WTC11 (cell line): ENCODE measurements around the gene TUBA3C. TPM values are rescaled to one million over a fixed set of nuclear protein-coding genes. Genes with fewer than 3 reads are reported as not detected.

Source experiments
- ATAC-seq: fragments of 200-7000 bp; cut with Tn5 transposase; 2 replicates; pipeline ENCODE4 v1.10.0; 2021; ENCODE audit warnings: mild to moderate bottlenecking, moderate library complexity
- CTCF ChIA-PET: fragments of 300-600 bp; sonication (Branson Sonifier 250); formaldehyde crosslinking; loops from one replicate; lab custom pipeline; 2021; ENCODE audit warnings: antibody characterized with exemption; lab: Charles Lee
- POLR2A ChIA-PET: fragments of 350-600 bp; sonication (Branson Sonifier 250); formaldehyde crosslinking; loops from one replicate; lab custom pipeline; 2021; ENCODE audit warnings: antibody characterized with exemption; lab: Charles Lee
- DNase-seq: peaks from one replicate; pipeline ENCODE4 v3.0.0; 2021; ENCODE audit warnings: low spot score
- H3K27ac Mint-ChIP-seq: 2 replicates; pipeline ENCODE4 v1.8.0; 2021; ENCODE audit warnings: mixed read lengths
- H3K27me3 Mint-ChIP-seq: 2 replicates; pipeline ENCODE4 v1.8.0; 2021; ENCODE audit warnings: low read depth, mild to moderate bottlenecking, moderate library complexity, mixed read lengths
- H3K36me3 Mint-ChIP-seq: 2 replicates; pipeline ENCODE4 v1.8.0; 2021; ENCODE audit warnings: mixed read lengths
- H3K4me1 Mint-ChIP-seq: 2 replicates; pipeline ENCODE4 v1.8.0; 2022; ENCODE audit warnings: mixed read lengths
- H3K4me3 Mint-ChIP-seq: 2 replicates; pipeline ENCODE4 v1.8.0; 2021; ENCODE audit warnings: mild to moderate bottlenecking, moderate library complexity, mixed read lengths
- H3K9me3 Mint-ChIP-seq: 2 replicates; pipeline ENCODE4 v1.8.0; 2021; ENCODE audit warnings: mixed read lengths
- ATF1 ChIP-seq: sonication (generic); formaldehyde crosslinking; IDR thresholded peaks from 2 replicates; pipeline ENCODE4 v1.8.1; 2023; ENCODE audit warnings: mild to moderate bottlenecking, moderate library complexity, missing genetic modification reagents
- CREB1 ChIP-seq: sonication (generic); formaldehyde crosslinking; IDR thresholded peaks from 2 replicates; pipeline ENCODE4 v1.8.0; 2023; ENCODE audit warnings: mild to moderate bottlenecking, missing genetic modification reagents
- CREM ChIP-seq: sonication (generic); formaldehyde crosslinking; IDR thresholded peaks from 2 replicates; pipeline ENCODE4 v1.8.1; 2022; ENCODE audit warnings: mild to moderate bottlenecking, missing genetic modification reagents, moderate library complexity
- EMX1 ChIP-seq: fragments of 250-450 bp; sonication (Bioruptor Pico); IDR thresholded peaks from 2 replicates; pipeline ENCODE4 v1.8.0; 2021; ENCODE audit warnings: mild to moderate bottlenecking
- FOXP1 ChIP-seq: sonication (generic); formaldehyde crosslinking; IDR thresholded peaks from 2 replicates; pipeline ENCODE4 v1.8.0; 2022; ENCODE audit warnings: missing genetic modification reagents, mild to moderate bottlenecking, moderate library complexity, borderline replicate concordance
- GRHL2 ChIP-seq: fragments of 250-450 bp; sonication (Bioruptor Pico); IDR thresholded peaks from 2 replicates; pipeline ENCODE4 v1.8.0; 2022; ENCODE audit warnings: mild to moderate bottlenecking, moderate library complexity; ENCODE audit not compliant: insufficient replicate concordance, severe bottlenecking
- KAT7 ChIP-seq: sonication (generic); formaldehyde crosslinking; IDR thresholded peaks from 2 replicates; pipeline ENCODE4 v1.8.1; 2023; ENCODE audit warnings: missing genetic modification reagents, mild to moderate bottlenecking, borderline replicate concordance
- MYBL2 ChIP-seq: sonication (generic); formaldehyde crosslinking; IDR thresholded peaks from 2 replicates; pipeline ENCODE4 v1.8.1; 2023; ENCODE audit warnings: mild to moderate bottlenecking, moderate library complexity, missing genetic modification reagents
- SP1 ChIP-seq: sonication (generic); formaldehyde crosslinking; conservative IDR thresholded peaks from 2 replicates; pipeline ENCODE4 v1.8.1; 2022; ENCODE audit warnings: missing genetic modification reagents
- TEAD1 ChIP-seq: sonication (generic); formaldehyde crosslinking; IDR thresholded peaks from 2 replicates; pipeline ENCODE4 v1.8.0; 2022; ENCODE audit warnings: mild to moderate bottlenecking, missing genetic modification reagents
- ZBTB21 ChIP-seq: sonication (generic); formaldehyde crosslinking; IDR thresholded peaks from 2 replicates; pipeline ENCODE4 v1.8.1; 2023; ENCODE audit warnings: mild to moderate bottlenecking, missing genetic modification reagents, borderline replicate concordance
- ZNF232 ChIP-seq: sonication (generic); formaldehyde crosslinking; IDR thresholded peaks from 2 replicates; pipeline ENCODE4 v1.8.0; 2022; ENCODE audit warnings: mild to moderate bottlenecking, missing genetic modification reagents
- total RNA-seq: library from RNA; stranded (reverse); gene quantifications from 3 replicates; pipeline ENCODE4 v1.2.3, GENCODE V29; 2021
- TF ChIP-seq, protein P1 (sequence below): sonication (generic); formaldehyde crosslinking; IDR thresholded peaks from 2 replicates; pipeline ENCODE4 v1.8.1; 2023; ENCODE audit warnings: mild to moderate bottlenecking, missing genetic modification reagents
- TF ChIP-seq, protein P2 (sequence below): sonication (generic); formaldehyde crosslinking; IDR thresholded peaks from 2 replicates; pipeline ENCODE4 v1.8.1; 2022; ENCODE audit warnings: mild to moderate bottlenecking, missing genetic modification reagents, moderate library complexity, borderline replicate concordance
- TF ChIP-seq, protein P3 (sequence below): fragments of 250-450 bp; sonication (Bioruptor Pico); IDR thresholded peaks from 2 replicates; pipeline ENCODE4 v1.9.0; 2021; ENCODE audit warnings: moderate library complexity, mild to moderate bottlenecking, inconsistent platforms, borderline replicate concordance
- TF ChIP-seq, protein P4 (sequence below): fragments of 250-450 bp; sonication (Bioruptor Pico); IDR thresholded peaks from 2 replicates; pipeline ENCODE4 v1.9.0; 2021; ENCODE audit warnings: mild to moderate bottlenecking, borderline replicate concordance
- TF ChIP-seq, protein P5 (sequence below): fragments of 250-450 bp; sonication (Bioruptor Pico); IDR thresholded peaks from 2 replicates; pipeline ENCODE4 v2.1.2; 2022; ENCODE audit warnings: mild to moderate bottlenecking, moderate library complexity
- TF ChIP-seq, protein P6 (sequence below): sonication (generic); formaldehyde crosslinking; IDR thresholded peaks from 2 replicates; pipeline ENCODE4 v1.8.0; 2023; ENCODE audit warnings: mild to moderate bottlenecking, missing genetic modification reagents
- TF ChIP-seq, protein P7 (sequence below): sonication (generic); formaldehyde crosslinking; IDR thresholded peaks from 2 replicates; pipeline ENCODE4 v1.8.1; 2022; ENCODE audit warnings: mild to moderate bottlenecking, moderate library complexity, missing genetic modification reagents

Gene TUBA3C
- total RNA-seq, 1 experiment from 2014 or later: not detected

DNA sequence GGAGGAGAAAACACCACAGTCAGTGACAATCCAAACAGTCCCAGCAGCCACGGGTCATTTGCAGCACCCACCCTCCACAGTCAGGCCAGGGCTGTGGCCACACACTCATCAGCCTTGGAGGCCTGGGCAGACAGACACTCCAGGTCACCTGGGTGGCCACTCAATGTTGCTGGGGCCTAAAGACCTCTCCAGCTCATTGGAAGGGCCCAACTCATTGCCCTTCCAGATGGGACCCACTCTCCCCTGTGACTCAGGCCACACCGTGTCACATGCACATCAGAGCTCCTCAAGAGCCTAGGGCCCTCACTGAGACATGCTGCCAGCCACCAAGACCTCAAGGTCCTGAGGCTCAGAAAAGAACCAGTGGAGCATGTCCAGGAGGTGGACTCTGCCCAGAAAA lies 22.4 kb downstream of the TUBA3C start:
- no peak overlapping the region for H3K4me3 Mint-ChIP-seq
- peaks cover 59% of the 10 kb centered on the region for H3K36me3 Mint-ChIP-seq
- DNase-seq (no peak), ATAC-seq (no peak)
- peaks cover 23% of the 10 kb centered on the region for H3K27me3 Mint-ChIP-seq
- ChIA-PET CTCF (no interaction called here), POLR2A (no interaction called here)
- H3K27ac Mint-ChIP-seq: no peak overlapping the region
- TF ChIP-seq SP1 (CRISPR knock-in tag) (no peak), ZNF232 (CRISPR knock-in tag) (no peak), CREM (CRISPR knock-in tag) (no peak)
- TF ChIP-seq, protein P1, sequence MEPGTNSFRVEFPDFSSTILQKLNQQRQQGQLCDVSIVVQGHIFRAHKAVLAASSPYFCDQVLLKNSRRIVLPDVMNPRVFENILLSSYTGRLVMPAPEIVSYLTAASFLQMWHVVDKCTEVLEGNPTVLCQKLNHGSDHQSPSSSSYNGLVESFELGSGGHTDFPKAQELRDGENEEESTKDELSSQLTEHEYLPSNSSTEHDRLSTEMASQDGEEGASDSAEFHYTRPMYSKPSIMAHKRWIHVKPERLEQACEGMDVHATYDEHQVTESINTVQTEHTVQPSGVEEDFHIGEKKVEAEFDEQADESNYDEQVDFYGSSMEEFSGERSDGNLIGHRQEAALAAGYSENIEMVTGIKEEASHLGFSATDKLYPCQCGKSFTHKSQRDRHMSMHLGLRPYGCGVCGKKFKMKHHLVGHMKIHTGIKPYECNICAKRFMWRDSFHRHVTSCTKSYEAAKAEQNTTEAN (CRISPR knock-in tag): no peak
- no peaks in the 10 kb centered on the region for H3K4me1 Mint-ChIP-seq
- H3K9me3 Mint-ChIP-seq: peaks cover 52% of the 10 kb centered on the region

DNA sequence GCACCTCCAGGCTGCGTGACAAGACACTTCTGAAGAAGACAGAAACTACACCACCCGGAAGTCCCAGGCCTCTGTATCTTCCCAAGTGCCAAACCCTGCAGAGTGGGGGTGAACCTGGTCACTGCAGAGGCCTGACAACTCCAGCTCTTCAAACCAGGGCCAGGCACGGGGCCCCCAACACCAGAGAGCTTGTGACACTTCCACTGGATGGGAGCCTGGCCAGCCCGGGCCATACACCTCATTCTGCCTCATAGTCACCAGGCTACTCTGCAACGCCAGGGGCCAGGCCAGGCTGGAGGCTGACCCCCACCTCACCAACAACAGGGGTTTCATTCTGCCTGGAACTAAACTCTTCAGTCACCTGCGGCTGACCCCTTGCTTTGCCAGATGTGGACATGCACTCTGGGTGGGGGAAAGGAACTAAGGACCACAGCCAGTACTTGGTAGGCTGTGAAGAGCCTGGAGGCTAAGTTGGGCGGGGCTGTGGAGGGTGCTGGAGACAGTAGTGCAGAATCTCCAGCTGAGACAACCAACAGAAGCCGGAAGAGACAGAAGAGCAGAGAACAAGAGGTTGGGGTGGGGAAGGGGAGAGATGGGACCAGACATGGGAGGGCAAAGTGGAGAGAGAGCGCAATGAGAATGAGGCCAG lies 23.0 kb downstream of the TUBA3C start:
- DNase-seq: no peak
- no peak overlapping the region for H3K4me3 Mint-ChIP-seq
- H3K36me3 Mint-ChIP-seq: peaks cover 57% of the 10 kb centered on the region
- POLR2A ChIA-PET: no interaction called here
- peaks cover 49% of the 10 kb centered on the region for H3K9me3 Mint-ChIP-seq
- no peak overlapping the region for H3K27ac Mint-ChIP-seq
- TF ChIP-seq FOXP1 (no peak), TEAD1 (CRISPR knock-in tag) (no peak), KAT7 (CRISPR knock-in tag) (no peak), EMX1 (CRISPR knock-in tag) (no peak), ATF1 (CRISPR knock-in tag) (no peak), ZBTB21 (CRISPR knock-in tag) (no peak), MYBL2 (CRISPR knock-in tag) (no peak), CREB1 (CRISPR knock-in tag) (no peak), CREM (CRISPR knock-in tag) (no peak), GRHL2 (CRISPR knock-in tag) (no peak)
- TF ChIP-seq, protein P2, sequence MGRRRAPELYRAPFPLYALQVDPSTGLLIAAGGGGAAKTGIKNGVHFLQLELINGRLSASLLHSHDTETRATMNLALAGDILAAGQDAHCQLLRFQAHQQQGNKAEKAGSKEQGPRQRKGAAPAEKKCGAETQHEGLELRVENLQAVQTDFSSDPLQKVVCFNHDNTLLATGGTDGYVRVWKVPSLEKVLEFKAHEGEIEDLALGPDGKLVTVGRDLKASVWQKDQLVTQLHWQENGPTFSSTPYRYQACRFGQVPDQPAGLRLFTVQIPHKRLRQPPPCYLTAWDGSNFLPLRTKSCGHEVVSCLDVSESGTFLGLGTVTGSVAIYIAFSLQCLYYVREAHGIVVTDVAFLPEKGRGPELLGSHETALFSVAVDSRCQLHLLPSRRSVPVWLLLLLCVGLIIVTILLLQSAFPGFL: no peak
- TF ChIP-seq, protein P3, sequence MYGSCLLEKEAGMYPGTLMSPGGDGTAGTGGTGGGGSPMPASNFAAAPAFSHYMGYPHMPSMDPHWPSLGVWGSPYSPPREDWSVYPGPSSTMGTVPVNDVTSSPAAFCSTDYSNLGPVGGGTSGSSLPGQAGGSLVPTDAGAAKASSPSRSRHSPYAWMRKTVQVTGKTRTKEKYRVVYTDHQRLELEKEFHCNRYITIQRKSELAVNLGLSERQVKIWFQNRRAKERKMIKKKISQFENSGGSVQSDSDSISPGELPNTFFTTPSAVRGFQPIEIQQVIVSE (CRISPR knock-in tag): no peak
- TF ChIP-seq, protein P4, sequence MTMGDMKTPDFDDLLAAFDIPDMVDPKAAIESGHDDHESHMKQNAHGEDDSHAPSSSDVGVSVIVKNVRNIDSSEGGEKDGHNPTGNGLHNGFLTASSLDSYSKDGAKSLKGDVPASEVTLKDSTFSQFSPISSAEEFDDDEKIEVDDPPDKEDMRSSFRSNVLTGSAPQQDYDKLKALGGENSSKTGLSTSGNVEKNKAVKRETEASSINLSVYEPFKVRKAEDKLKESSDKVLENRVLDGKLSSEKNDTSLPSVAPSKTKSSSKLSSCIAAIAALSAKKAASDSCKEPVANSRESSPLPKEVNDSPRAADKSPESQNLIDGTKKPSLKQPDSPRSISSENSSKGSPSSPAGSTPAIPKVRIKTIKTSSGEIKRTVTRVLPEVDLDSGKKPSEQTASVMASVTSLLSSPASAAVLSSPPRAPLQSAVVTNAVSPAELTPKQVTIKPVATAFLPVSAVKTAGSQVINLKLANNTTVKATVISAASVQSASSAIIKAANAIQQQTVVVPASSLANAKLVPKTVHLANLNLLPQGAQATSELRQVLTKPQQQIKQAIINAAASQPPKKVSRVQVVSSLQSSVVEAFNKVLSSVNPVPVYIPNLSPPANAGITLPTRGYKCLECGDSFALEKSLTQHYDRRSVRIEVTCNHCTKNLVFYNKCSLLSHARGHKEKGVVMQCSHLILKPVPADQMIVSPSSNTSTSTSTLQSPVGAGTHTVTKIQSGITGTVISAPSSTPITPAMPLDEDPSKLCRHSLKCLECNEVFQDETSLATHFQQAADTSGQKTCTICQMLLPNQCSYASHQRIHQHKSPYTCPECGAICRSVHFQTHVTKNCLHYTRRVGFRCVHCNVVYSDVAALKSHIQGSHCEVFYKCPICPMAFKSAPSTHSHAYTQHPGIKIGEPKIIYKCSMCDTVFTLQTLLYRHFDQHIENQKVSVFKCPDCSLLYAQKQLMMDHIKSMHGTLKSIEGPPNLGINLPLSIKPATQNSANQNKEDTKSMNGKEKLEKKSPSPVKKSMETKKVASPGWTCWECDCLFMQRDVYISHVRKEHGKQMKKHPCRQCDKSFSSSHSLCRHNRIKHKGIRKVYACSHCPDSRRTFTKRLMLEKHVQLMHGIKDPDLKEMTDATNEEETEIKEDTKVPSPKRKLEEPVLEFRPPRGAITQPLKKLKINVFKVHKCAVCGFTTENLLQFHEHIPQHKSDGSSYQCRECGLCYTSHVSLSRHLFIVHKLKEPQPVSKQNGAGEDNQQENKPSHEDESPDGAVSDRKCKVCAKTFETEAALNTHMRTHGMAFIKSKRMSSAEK (CRISPR knock-in tag): no peak
- TF ChIP-seq, protein P5, sequence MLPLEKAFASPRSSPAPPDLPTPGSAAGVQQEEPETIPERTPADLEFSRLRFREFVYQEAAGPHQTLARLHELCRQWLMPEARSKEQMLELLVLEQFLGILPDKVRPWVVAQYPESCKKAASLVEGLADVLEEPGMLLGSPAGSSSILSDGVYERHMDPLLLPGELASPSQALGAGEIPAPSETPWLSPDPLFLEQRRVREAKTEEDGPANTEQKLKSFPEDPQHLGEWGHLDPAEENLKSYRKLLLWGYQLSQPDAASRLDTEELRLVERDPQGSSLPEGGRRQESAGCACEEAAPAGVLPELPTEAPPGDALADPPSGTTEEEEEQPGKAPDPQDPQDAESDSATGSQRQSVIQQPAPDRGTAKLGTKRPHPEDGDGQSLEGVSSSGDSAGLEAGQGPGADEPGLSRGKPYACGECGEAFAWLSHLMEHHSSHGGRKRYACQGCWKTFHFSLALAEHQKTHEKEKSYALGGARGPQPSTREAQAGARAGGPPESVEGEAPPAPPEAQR (CRISPR knock-in tag): no peak
- TF ChIP-seq, protein P6, sequence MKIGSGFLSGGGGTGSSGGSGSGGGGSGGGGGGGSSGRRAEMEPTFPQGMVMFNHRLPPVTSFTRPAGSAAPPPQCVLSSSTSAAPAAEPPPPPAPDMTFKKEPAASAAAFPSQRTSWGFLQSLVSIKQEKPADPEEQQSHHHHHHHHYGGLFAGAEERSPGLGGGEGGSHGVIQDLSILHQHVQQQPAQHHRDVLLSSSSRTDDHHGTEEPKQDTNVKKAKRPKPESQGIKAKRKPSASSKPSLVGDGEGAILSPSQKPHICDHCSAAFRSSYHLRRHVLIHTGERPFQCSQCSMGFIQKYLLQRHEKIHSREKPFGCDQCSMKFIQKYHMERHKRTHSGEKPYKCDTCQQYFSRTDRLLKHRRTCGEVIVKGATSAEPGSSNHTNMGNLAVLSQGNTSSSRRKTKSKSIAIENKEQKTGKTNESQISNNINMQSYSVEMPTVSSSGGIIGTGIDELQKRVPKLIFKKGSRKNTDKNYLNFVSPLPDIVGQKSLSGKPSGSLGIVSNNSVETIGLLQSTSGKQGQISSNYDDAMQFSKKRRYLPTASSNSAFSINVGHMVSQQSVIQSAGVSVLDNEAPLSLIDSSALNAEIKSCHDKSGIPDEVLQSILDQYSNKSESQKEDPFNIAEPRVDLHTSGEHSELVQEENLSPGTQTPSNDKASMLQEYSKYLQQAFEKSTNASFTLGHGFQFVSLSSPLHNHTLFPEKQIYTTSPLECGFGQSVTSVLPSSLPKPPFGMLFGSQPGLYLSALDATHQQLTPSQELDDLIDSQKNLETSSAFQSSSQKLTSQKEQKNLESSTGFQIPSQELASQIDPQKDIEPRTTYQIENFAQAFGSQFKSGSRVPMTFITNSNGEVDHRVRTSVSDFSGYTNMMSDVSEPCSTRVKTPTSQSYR: no peak
- TF ChIP-seq, protein P7, sequence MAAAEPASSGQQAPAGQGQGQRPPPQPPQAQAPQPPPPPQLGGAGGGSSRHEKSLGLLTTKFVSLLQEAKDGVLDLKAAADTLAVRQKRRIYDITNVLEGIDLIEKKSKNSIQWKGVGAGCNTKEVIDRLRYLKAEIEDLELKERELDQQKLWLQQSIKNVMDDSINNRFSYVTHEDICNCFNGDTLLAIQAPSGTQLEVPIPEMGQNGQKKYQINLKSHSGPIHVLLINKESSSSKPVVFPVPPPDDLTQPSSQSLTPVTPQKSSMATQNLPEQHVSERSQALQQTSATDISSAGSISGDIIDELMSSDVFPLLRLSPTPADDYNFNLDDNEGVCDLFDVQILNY (CRISPR knock-in tag): no peak
- H3K4me1 Mint-ChIP-seq: no peaks in the 10 kb centered on the region
- CTCF ChIA-PET: no interaction called here
- ATAC-seq: no peak
- H3K27me3 Mint-ChIP-seq: peaks cover 20% of the 10 kb centered on the region
